AG10803 (cell line): ENCODE data around the gene BAIAP3.
A peak's percentile ranks its signal among the peaks of the same experiment; 100 is the strongest.

ENCODE experiments used
- DNase-seq: peaks from one replicate; pipeline ENCODE4 v3.0.0; 2010; ENCODE audit warnings: low read depth
- H3K4me3 ChIP-seq: 2 replicates; pipeline ENCODE4 v1.5.1; 2011; ENCODE audit warnings: mild to moderate bottlenecking, low read length, control low read depth
- CTCF ChIP-seq: conservative IDR thresholded peaks from 2 replicates; pipeline ENCODE4 v1.5.1; 2011; ENCODE audit warnings: mild to moderate bottlenecking, low read length, control low read depth, inconsistent platforms

BAIAP3 gene

GRCh38 chr16:1331712-1332617 is 1.5 kb upstream of the BAIAP3 start:
- TF ChIP-seq CTCF: no peak
- no peak overlapping the region for H3K4me3 ChIP-seq
- DNase-seq: peak; percentile 43

GRCh38 chr16:1332618-1333148 is 762 bp upstream of the BAIAP3 start:
- H3K4me3 ChIP-seq: no peak overlapping the region
- DNase-seq: no peak
- TF ChIP-seq CTCF: no peak

- no peak overlapping the region for H3K4me3 ChIP-seq
- DNase-seq: no peak
- TF ChIP-seq CTCF: no peak
These were observed 632 bp downstream of the BAIAP3 start for GRCh38 chr16:1333854-1334700.

GRCh38 chr16:1334739-1335138 is 1.3 kb downstream of the BAIAP3 start:
- no peak overlapping the region for H3K4me3 ChIP-seq
- no peak for DNase-seq
- TF ChIP-seq CTCF: no peak

GRCh38 chr16:1335211-1335971 is 1.9 kb downstream of the BAIAP3 start:
- no peak overlapping the region for H3K4me3 ChIP-seq
- DNase-seq: no peak
- TF ChIP-seq CTCF: no peak

DNA sequence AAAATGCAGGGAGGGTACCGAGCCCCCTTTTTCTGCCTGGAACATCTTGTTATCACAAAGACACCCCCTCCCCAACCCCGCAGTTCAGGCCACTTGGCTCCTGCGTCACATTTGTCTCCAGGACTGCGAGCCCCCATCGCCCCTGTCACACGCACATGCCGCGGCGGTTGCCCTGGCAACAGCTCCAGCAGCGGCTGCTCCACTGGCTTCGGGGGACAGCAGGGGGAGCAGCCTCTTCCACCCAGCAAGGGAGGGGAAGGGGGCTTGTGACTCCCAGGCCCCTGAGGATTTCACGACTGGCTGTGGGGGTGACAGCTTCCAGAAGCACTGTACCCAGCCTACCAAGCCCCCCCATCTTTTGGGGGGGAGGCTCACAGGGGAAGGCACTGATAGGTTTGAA is 2.6 kb downstream of the BAIAP3 start:
- no peak for TF ChIP-seq CTCF
- H3K4me3 ChIP-seq: no peak overlapping the region
- DNase-seq: no peak
